H1 (cell line): Measurements from ENCODE around the gene MTMR1. TPM values are rescaled to one million over a fixed set of nuclear protein-coding genes. Genes with fewer than 3 reads are reported as not detected.

Experiments used
- CTCF ChIA-PET: fragments of 300-600 bp; sonication (Branson Sonifier 250); formaldehyde crosslinking; loops from one replicate; lab custom pipeline; 2021; ENCODE audit not compliant: partially characterized antibody; lab: Charles Lee
- POLR2A ChIA-PET: fragments of 300-600 bp; sonication (Branson Sonifier 250); formaldehyde crosslinking; loops from one replicate; lab custom pipeline; 2021; ENCODE audit warnings: inconsistent platforms; ENCODE audit not compliant: partially characterized antibody; lab: Charles Lee
- DNase-seq, 2 experiments: peaks; one replicate each; pipeline versions ENCODE4 v3.0.0 to v3.0.0-alpha.2; 2010 to 2022; ENCODE audit warnings: low spot score in 2 of 2, low read depth in 1 of 2, mixed read lengths in 1 of 2
- FAIRE-seq: peaks from 2 replicates; lab custom pipeline; 2011; peaks lifted over from hg19 to GRCh38; lab: Jason Lieb, UNC
- H2AFZ ChIP-seq: 2 replicates; pipeline ENCODE4 v1.8.1; 2012; ENCODE audit warnings: low read length, inconsistent platforms
- H2AK5ac ChIP-seq: 2 replicates; pipeline ENCODE4 v1.6.1; 2013; ENCODE audit warnings: low read depth, low read length
- H2BK120ac ChIP-seq: replicated peaks from 2 replicates; pipeline ENCODE3; 2013; ENCODE audit warnings: low read depth, low read length, inconsistent platforms
- H2BK12ac ChIP-seq: 2 replicates; pipeline ENCODE4 v1.6.1; 2013; ENCODE audit warnings: low read depth, low read length
- H2BK15ac ChIP-seq: 2 replicates; pipeline ENCODE4 v1.6.1; 2013; ENCODE audit warnings: low read length
- H2BK20ac ChIP-seq: 2 replicates; pipeline ENCODE4 v1.6.1; 2013; ENCODE audit warnings: low read length
- H2BK5ac ChIP-seq: 2 replicates; pipeline ENCODE4 v1.6.1; 2013; ENCODE audit warnings: low read depth, low read length
- H3K14ac ChIP-seq: 2 replicates; pipeline ENCODE4 v1.6.1; 2013; ENCODE audit warnings: inconsistent platforms; ENCODE audit not compliant: insufficient read length
- H3K18ac ChIP-seq: 2 replicates; pipeline ENCODE4 v1.6.1; 2013; ENCODE audit warnings: low read length; ENCODE audit errors: extremely low read depth
- H3K23ac ChIP-seq: 2 replicates; pipeline ENCODE4 v1.6.1; 2013; ENCODE audit warnings: inconsistent platforms; ENCODE audit not compliant: insufficient read length
- H3K23me2 ChIP-seq: 2 replicates; pipeline ENCODE4 v1.6.1; 2013; ENCODE audit warnings: low read depth, low read length
- H3K27ac ChIP-seq: 2 replicates; pipeline ENCODE4 v1.6.1; 2011; ENCODE audit warnings: low read depth, low read length, inconsistent platforms
- H3K27me3 ChIP-seq, 4 experiments: replicated peaks in 1 of 4; 1 replicate in 1 of 4; 2 replicates in 3 of 4; pipeline versions ENCODE4 v1.6.1 to v1.8.1; 2011 to 2013; ENCODE audit warnings: low read length in 3 of 4, mild to moderate bottlenecking in 3 of 4, inconsistent platforms in 2 of 4, mixed read lengths in 2 of 4, moderate library complexity in 1 of 4; ENCODE audit not compliant: control insufficient read depth in 3 of 4, insufficient read depth in 3 of 4; ENCODE audit errors: extremely low read depth in 1 of 4
- H3K36me3 ChIP-seq, 4 experiments: 2 replicates each; pipeline versions ENCODE4 v1.6.1 to v1.8.1; 2011 to 2013; ENCODE audit warnings: mild to moderate bottlenecking in 4 of 4, low read length in 3 of 4, moderate library complexity in 2 of 4, control low read depth in 1 of 4, inconsistent platforms in 1 of 4; ENCODE audit not compliant: insufficient read depth in 4 of 4, control insufficient read depth in 2 of 4
- H3K4ac ChIP-seq: replicated peaks from 2 replicates; pipeline ENCODE3; 2013; ENCODE audit warnings: low read length, low read depth, mixed read lengths, inconsistent platforms; ENCODE audit not compliant: insufficient read length
- H3K4me1 ChIP-seq, 4 experiments: replicated peaks in 1 of 4; 1 replicate in 1 of 4; 2 replicates in 3 of 4; pipeline versions ENCODE4 v1.6.1 to v1.8.1; 2011 to 2013; ENCODE audit warnings: low read length in 3 of 4, inconsistent platforms in 2 of 4, mixed read lengths in 1 of 4; ENCODE audit not compliant: insufficient read depth in 4 of 4, control insufficient read depth in 3 of 4
- H3K4me2 ChIP-seq, 2 experiments: 2 replicates each; pipeline versions ENCODE4 v1.6.1 to v1.8.1; 2011 to 2013; ENCODE audit warnings: low read depth in 2 of 2, low read length in 2 of 2, control low read depth in 1 of 2, inconsistent platforms in 1 of 2, mild to moderate bottlenecking in 1 of 2; ENCODE audit not compliant: insufficient read depth in 1 of 2
- H3K4me3 ChIP-seq, 4 experiments: fragments of 200-600, 300-600 bp in 1 of 4; sonication (generic), shearing (Covaris generic), sonication (Bioruptor Twin) in 1 of 4; 2 replicates each; pipeline versions ENCODE4 v1.5.1 to v1.8.1; 2011 to 2016; ENCODE audit warnings: low read length in 4 of 4, low read depth in 3 of 4, control low read depth in 2 of 4, inconsistent platforms in 2 of 4, mild to moderate bottlenecking in 2 of 4, mixed read lengths in 1 of 4, moderate library complexity in 1 of 4; ENCODE audit not compliant: insufficient read depth in 2 of 4; ENCODE audit errors: extremely low read depth in 1 of 4
- H3K56ac ChIP-seq: replicated peaks from 2 replicates; pipeline ENCODE3; 2013; ENCODE audit warnings: low read depth, mild to moderate bottlenecking, mixed read lengths, low read length, inconsistent platforms; ENCODE audit not compliant: insufficient read length
- H3K79me1 ChIP-seq: 2 replicates; pipeline ENCODE4 v1.6.1; 2013; ENCODE audit warnings: low read depth, low read length, control low read depth
- H3K79me2 ChIP-seq, 2 experiments: 2 replicates each; pipeline versions ENCODE4 v1.6.1 to v1.8.1; 2012 to 2013; ENCODE audit warnings: low read length in 2 of 2, mild to moderate bottlenecking in 2 of 2, inconsistent platforms in 1 of 2; ENCODE audit not compliant: insufficient read depth in 2 of 2, control insufficient read depth in 1 of 2
- H3K9ac ChIP-seq, 4 experiments: replicated peaks in 1 of 4; 1 replicate in 1 of 4; 2 replicates in 3 of 4; pipeline versions ENCODE4 v1.6.1 to v1.8.1; 2011 to 2013; ENCODE audit warnings: low read depth in 3 of 4, low read length in 3 of 4, control low read depth in 2 of 4, mild to moderate bottlenecking in 2 of 4, moderate library complexity in 2 of 4, inconsistent platforms in 1 of 4; ENCODE audit errors: extremely low read depth in 1 of 4
- H3K9me3 ChIP-seq, 2 experiments: 2 replicates each; pipeline versions ENCODE4 v1.6.1 to v1.8.1; 2012 to 2013; ENCODE audit warnings: mild to moderate bottlenecking in 2 of 2, moderate library complexity in 2 of 2, control low read depth in 1 of 2, inconsistent platforms in 1 of 2, low read depth in 1 of 2, low read length in 1 of 2, mixed read lengths in 1 of 2; ENCODE audit not compliant: insufficient read depth in 2 of 2
- H4K20me1 ChIP-seq, 2 experiments: replicated peaks in 1 of 2; 2 replicates each; pipeline versions ENCODE3 to v1.8.1; 2011 to 2013; ENCODE audit warnings: inconsistent platforms in 2 of 2, low read length in 2 of 2, mild to moderate bottlenecking in 1 of 2; ENCODE audit not compliant: insufficient read depth in 2 of 2, control insufficient read depth in 1 of 2
- H4K5ac ChIP-seq: 2 replicates; pipeline ENCODE4 v1.6.1; 2013; ENCODE audit warnings: low read length, low read depth, mixed read lengths, inconsistent platforms; ENCODE audit not compliant: insufficient read length
- H4K8ac ChIP-seq: 2 replicates; pipeline ENCODE4 v1.8.0; 2013; ENCODE audit warnings: mild to moderate bottlenecking, moderate library complexity, low read length, inconsistent platforms; ENCODE audit not compliant: insufficient read depth; ENCODE audit errors: extremely low read depth
- H4K91ac ChIP-seq: replicated peaks from 2 replicates; pipeline ENCODE3; 2013; ENCODE audit warnings: low read length, mixed read lengths, inconsistent platforms; ENCODE audit not compliant: insufficient read length
- CBX5 ChIP-seq: fragments of 300-800, 300-1000 bp; sonication (generic); IDR thresholded peaks from 2 replicates; pipeline ENCODE4 v1.7.1; 2016; ENCODE audit warnings: antibody characterized with exemption, low read length, low read depth
- CHD2 ChIP-seq: IDR thresholded peaks from 2 replicates; pipeline ENCODE4 v1.6.1; 2012; ENCODE audit warnings: low read length, improper control_type of control experiment
- CTBP2 ChIP-seq: IDR thresholded peaks from 2 replicates; pipeline ENCODE4 v1.7.0; 2011; ENCODE audit warnings: borderline replicate concordance, mild to moderate bottlenecking, moderate library complexity, mixed read lengths, low read length; ENCODE audit not compliant: insufficient read depth, insufficient read length
- JUN ChIP-seq: IDR thresholded peaks from 2 replicates; pipeline ENCODE4 v1.6.1; 2011; ENCODE audit warnings: low read depth, mild to moderate bottlenecking, improper control_type of control experiment, low read length
- JUND ChIP-seq: IDR thresholded peaks from 2 replicates; pipeline ENCODE4 v1.6.1; 2011; ENCODE audit warnings: mild to moderate bottlenecking, improper control_type of control experiment, low read length
- KDM1A ChIP-seq: fragments of 200-600, 300-600 bp; sonication (generic); IDR thresholded peaks from 2 replicates; pipeline ENCODE4 v1.7.1; 2016; ENCODE audit warnings: mild to moderate bottlenecking, low read length, borderline replicate concordance
- KDM5A ChIP-seq: fragments of 200-600 bp; IDR thresholded peaks from 2 replicates; pipeline ENCODE4 v1.7.1; 2012; ENCODE audit warnings: mild to moderate bottlenecking, low read length, inconsistent platforms, mixed read lengths
- RFX5 ChIP-seq: IDR thresholded peaks from 2 replicates; pipeline ENCODE4 v1.6.1; 2011; ENCODE audit warnings: low read depth, low read length, improper control_type of control experiment, borderline replicate concordance
- RNF2 ChIP-seq: fragments of 200-900, 300-1000 bp; sonication (generic); IDR thresholded peaks from 2 replicates; pipeline ENCODE4 v1.7.1; 2016; ENCODE audit warnings: borderline replicate concordance, low read depth, mild to moderate bottlenecking, antibody characterized with exemption, low read length; ENCODE audit not compliant: poor library complexity, severe bottlenecking; ENCODE audit errors: missing control alignments
- TAF1 ChIP-seq: IDR thresholded peaks from 2 replicates; pipeline ENCODE4 v1.6.1; 2011; ENCODE audit warnings: mild to moderate bottlenecking, low read depth, low read length
- TBP ChIP-seq: IDR thresholded peaks from 2 replicates; pipeline ENCODE4 v1.6.1; 2011; ENCODE audit warnings: low read depth, low read length, improper control_type of control experiment
- TEAD4 ChIP-seq: IDR thresholded peaks from 2 replicates; pipeline ENCODE4 v1.6.1; 2012; ENCODE audit warnings: low read depth, low read length, inconsistent platforms, mixed read lengths
- WGBS, 2 experiments: shearing (Covaris generic) in 1 of 2; methylation state at CpG; one replicate each; pipeline versions ENCODE4 v1.1.6 to v1.1.7; 2013 to 2015; ENCODE audit warnings: low lambda C conversion rate in 2 of 2, mixed read lengths in 2 of 2, inconsistent platforms in 1 of 2, low coverage in 1 of 2, missing lambda C conversion rate in 1 of 2; ENCODE audit not compliant: insufficient replicate concordance in 2 of 2, insufficient coverage in 1 of 2, insufficient read length in 1 of 2; ENCODE audit errors: extremely low coverage in 1 of 2, missing lambda C conversion rate in 1 of 2; 5-methylcytosine and 5-hydroxymethylcytosine counted together
- polyA plus RNA-seq, 7 experiments: library from polyadenylated mRNA; depleted of rRNA in 3 of 7; stranded (reverse) in 5 of 7; unstranded in 2 of 7; fragments of >200 nt in 5 of 7; fragments of 200-250 nt in 2 of 7; gene quantifications; 1 replicate in 5 of 7; 2 replicates in 1 of 7; 4 replicates in 1 of 7; pipeline versions ENCODE4 v1.2.1 to v1.2.3, GENCODE V29; 2011 to 2013; ENCODE audit warnings: missing spikeins in 2 of 7, mixed read lengths in 2 of 7
- total RNA-seq: library from RNA; stranded (reverse); fragmentation: NEBNext Ultra II Directional; extraction: Animal tissue kit (Norgen Biotek cat#: 25700); gene quantifications from 2 replicates; pipeline ENCODE4 v1.2.1, GENCODE V29; 2021
- TF ChIP-seq, protein P1 (sequence below): IDR thresholded peaks from 2 replicates; pipeline ENCODE4 v1.6.1; 2011; ENCODE audit warnings: low read length, improper control_type of control experiment

MTMR1 gene
- total and polyA plus RNA-seq, 2 of the 8 experiments (the other 6 are each of a cell fraction or from before 2014, with no cell fraction given) = 15.1 to 23.8 TPM

- H3K4me2 ChIP-seq = no peak overlapping the region
- no peak overlapping the region for H3K14ac ChIP-seq
- H3K79me1 ChIP-seq = no peaks in the 10 kb centered on the region
- H2BK15ac ChIP-seq = no peak overlapping the region
- H3K56ac ChIP-seq = no peak overlapping the region
- FAIRE-seq (no peak), DNase-seq (no peak)
- no peaks in the 10 kb centered on the region for H3K4me1 ChIP-seq
- no peak overlapping the region for H2AFZ ChIP-seq
- H2BK12ac ChIP-seq = no peak overlapping the region
- POLR2A ChIA-PET = interaction anchor here (0.8 kb wide), 1 partner anchor 9 kb away, joined by 3 read pairs; no protein-coding TSS in a partner anchor
- no peak overlapping the region for H3K4ac ChIP-seq
- H3K18ac ChIP-seq = no peak overlapping the region
- H4K91ac ChIP-seq = no peak overlapping the region
- no peak overlapping the region for H4K5ac ChIP-seq
- H3K27me3 ChIP-seq = no peaks in the 10 kb centered on the region
- H2BK5ac ChIP-seq = no peak overlapping the region
- no peak overlapping the region for H3K23ac ChIP-seq
- no peaks in the 10 kb centered on the region for H4K20me1 ChIP-seq
- WGBS, 2 experiments = 90% methylated on average over 3 of the region's 4 CpGs; no CpG with 5 or more reads in 1 of the 2 experiments
- no peak overlapping the region for H2BK120ac ChIP-seq
- H3K79me2 ChIP-seq = no peaks in the 10 kb centered on the region
- CTCF ChIA-PET = interaction anchor here (0.9 kb wide), 1 partner anchor 113 kb away, joined by 3 read pairs; no protein-coding TSS in a partner anchor
- H3K23me2 ChIP-seq = no peaks in the 10 kb centered on the region
- no peak overlapping the region for H3K27ac ChIP-seq
- no peak overlapping the region for H4K8ac ChIP-seq
- no peak overlapping the region for H2AK5ac ChIP-seq
- no peaks in the 10 kb centered on the region; a peak in 2 of 8 replicates for H3K36me3 ChIP-seq
- no peak overlapping the region for H3K4me3 ChIP-seq
- no peaks in the 10 kb centered on the region for H3K9me3 ChIP-seq
- no peak overlapping the region for H2BK20ac ChIP-seq
- H3K9ac ChIP-seq = no peak overlapping the region
- TF ChIP-seq JUN (no peak), RNF2 (no peak), RFX5 (no peak), CBX5 (no peak), CHD2 (no peak), TEAD4 (no peak), TBP (no peak), KDM5A (no peak), TAF1 (no peak), JUND (no peak), KDM1A (no peak), CTBP2 (no peak)
- TF ChIP-seq, protein P1, sequence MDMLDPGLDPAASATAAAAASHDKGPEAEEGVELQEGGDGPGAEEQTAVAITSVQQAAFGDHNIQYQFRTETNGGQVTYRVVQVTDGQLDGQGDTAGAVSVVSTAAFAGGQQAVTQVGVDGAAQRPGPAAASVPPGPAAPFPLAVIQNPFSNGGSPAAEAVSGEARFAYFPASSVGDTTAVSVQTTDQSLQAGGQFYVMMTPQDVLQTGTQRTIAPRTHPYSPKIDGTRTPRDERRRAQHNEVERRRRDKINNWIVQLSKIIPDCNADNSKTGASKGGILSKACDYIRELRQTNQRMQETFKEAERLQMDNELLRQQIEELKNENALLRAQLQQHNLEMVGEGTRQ = no peak
These were observed 48.8 kb upstream of the MTMR1 start for GRCh38 chrX:150644422-150644821.
